Measurements from ENCODE around the gene RAPGEF5.

Gene RAPGEF5

DNA sequence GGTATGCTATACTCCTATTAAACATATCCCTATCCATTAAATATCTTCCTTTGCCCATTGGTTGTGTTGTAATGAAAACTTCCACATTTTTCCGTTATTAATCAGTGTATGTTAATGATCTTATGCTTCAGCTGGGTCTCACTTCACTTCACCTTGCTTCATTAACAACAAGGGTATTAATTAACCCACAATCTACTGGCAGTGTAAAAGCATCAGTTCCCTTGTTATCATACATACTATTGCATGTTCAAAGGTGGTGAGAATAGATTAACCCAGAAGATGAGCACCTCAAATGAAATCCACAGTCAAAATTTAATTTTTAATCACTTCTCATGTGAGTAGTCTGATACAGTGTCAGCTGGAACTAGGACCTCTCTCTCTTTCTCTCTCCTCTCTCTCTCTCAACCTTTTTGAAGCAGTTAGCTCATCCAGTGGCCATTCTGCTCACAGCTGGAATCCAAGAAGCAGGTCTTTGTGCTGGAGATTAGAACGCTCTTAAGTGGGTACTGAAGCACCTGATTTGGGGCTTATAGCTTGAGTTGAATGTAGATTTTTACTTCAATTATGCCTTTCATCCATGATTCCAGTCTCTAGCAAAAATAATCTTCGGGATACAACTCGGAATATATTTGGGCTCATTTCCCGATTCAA is 172.3 kb downstream of the RAPGEF5 start:
- DNase-seq: no peak

DNA sequence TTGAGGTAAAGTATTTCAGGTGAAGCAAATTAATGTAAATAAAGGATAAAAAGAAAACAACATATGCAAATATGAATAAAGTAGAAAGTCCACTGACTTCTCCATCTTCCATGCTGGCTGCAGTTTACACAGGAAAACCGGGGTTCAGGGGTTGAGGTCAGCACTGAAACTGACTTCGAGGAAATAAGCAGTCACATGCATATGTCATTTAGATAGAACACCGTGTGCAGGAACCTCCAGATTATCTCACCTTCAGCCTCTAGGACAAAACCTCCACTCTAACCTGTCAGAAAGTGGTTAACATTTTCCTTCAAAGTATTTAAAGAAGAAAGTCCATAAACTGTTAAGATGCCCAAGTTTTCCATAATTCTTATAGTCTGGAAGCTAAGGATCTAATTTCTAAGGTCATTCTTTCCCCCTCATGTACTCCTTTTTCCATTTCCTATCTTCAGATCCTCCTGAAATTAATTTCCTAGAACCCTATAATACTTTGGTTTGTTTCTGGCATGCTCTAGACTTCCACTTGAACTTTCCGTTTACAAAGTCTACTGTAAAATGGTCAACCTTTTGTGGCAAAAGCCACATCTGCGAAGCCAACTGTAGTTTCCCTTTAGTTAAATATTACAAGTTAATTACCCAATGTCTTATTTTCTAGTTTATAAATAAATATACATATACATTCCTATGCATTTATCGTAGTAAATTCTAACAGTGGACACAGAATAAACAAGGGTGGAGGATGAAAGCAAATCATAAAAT is 173.3 kb downstream of the RAPGEF5 start:
- no peak for DNase-seq

DNA sequence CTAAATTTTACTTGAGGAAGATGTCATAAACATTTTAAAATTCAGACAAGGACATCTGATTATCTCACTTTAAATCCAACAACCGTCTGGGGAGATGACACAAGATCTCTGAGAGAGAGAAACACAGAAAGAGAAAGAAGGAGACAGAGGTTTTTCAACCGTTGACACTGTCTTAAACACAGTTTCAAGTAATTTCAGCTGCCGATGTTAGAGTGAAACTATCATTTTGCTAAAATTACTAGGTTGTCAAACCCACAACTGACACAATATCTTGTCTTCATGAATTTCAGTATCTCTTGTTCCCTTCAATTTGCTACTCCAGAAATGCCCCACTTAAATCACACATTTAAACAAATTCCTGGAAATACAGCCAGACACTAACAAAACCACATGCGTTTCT is 174.8 kb downstream of the RAPGEF5 start:
- DNase-seq: no peak

DNA sequence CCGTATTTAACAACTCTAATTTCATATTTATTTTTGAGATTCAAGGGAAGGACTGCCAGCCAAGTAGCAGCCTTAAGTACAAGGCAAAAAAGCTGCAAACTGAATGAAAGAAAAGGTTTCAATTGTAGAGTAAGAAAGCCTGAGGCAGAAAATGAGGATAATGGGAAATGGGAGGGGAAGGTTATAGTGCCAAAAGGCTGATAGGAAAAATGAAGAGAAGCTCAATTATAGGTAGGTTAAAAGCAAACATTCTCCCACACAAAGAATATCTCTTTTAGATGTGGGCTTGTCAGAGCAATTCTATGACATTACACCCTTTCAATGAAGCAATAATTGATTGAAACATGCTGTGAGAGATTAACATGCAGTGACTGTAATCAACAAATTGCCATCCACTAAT is 175.3 kb downstream of the RAPGEF5 start:
- no peak for DNase-seq

DNA sequence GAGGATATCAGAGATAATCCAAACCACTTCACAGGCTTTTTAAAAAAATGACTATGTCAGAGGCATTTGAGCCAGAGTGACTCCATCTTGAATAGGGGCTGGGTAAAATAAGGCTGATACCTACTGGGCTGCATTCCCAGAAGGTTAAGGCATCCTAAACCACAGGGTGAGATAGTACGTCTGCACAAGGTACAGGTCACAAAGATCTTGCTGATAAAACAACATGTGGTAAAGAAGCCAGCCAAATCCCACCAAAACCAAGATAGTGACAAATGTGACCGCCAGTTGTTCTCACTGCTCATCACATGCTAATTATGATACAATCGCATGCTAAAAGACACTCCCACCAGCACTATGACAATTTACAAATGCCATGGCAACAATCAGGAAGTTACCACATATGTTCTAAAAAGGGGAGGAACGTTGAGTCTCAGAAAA is 177.5 kb downstream of the RAPGEF5 start:
- DNase-seq: no peak

DNA sequence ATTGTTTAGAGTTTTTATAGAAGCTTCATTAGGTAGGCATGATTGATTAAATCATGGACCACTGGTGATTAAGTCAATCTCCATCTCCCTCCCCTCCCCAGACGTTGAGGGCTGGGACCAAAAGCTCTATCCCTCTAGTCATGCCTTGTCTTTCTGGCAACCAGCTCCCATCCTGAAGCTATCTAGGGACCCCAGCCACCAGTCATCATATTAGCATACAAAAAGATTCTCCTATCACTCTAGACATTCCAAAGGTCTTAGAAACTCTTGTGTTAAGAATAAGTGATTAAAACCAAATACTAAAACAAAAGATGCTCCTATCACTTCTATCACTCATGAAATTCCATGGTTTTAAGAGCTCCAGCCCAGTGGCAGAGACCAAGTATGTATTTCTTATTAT is 178.2 kb downstream of the RAPGEF5 start:
- no peak for DNase-seq

DNA sequence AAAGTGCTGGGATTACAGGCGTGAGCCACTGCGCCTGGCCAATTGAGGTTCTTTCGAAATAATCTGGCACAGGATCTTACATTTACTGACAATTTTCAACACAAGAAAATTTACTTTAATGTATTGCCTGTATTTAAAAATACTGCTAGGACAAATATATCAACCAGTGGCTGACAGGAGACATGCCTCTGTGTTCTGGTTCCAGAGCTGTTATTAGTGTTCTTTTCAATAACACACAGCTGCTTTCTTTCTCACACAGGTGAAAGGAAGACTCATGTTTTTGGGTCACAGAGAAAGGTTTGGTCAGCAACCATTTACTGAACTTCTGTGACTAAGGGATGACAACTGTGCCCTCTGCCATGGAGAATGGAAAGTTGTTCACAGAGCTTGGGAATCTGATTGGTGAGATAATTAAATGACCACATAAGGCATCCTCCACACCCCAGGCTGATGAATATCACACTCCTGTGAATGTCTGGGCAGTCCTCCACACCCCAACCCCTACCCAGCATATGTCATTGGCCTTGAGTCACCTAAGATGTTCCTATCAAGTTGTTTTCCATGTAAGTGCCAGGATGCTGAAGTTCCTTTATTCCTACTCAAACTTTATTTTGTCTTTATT is 180.1 kb downstream of the RAPGEF5 start:
- no peak for DNase-seq

DNA sequence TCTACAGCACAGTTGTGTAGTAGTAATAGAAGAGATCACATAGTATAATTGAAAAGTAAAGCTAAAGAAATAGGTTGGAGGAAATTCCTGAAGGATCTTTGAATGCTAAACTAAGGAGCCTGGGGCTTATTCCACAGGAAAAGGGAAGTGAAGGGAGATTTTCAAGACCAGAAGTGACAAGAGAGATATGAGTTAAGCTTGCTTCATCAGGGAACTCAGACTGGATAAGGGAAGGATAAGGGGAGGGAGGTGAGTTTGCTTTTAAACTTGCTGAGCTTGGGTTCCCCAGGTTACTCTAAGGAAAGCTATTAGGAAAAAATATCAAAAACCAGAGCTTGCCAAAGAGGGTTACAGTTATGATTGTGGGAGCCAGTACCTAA is 182.4 kb downstream of the RAPGEF5 start:
- DNase-seq: no peak

DNA sequence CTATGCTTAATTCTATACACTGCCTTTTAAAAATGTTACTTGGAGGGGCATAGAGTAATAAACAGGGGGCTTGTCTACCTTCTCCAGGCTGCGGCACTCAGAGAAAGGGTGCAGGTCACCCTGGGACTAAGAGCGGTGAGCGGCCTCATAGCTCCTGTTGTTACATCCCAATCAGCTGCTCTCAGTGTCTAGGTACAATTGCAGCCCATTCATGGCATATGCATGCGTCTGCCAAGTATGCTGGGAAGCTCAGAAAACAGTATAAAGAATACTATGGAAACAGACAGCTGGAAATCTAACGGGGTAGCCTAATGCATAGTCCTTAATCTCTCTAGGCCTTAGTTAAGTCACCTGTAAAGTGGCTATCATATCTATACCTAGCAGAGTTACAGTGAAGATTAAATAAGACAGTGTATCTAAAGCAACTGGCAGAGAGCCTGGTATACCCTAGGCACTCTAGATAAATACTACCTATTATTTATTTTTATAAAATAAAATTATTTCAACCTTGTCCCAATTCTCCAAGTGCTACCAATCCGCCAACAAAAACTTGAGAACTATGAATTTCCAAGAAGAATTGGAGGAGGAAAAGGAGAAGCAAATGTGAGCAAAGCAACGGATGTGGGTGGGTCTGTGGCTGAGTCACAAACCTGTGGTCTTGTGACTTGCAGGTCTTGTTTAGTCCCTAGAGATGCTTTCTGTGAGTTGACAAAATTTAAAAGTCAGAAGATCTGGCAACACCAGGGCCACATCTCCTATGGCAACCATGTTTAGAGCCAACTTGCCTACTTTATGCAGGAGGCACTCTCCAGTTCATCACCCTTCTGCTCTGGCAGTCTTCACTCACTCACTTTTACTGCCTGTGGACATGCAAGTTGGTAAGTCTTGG is 183.0 kb downstream of the RAPGEF5 start:
- no peak for DNase-seq

DNA sequence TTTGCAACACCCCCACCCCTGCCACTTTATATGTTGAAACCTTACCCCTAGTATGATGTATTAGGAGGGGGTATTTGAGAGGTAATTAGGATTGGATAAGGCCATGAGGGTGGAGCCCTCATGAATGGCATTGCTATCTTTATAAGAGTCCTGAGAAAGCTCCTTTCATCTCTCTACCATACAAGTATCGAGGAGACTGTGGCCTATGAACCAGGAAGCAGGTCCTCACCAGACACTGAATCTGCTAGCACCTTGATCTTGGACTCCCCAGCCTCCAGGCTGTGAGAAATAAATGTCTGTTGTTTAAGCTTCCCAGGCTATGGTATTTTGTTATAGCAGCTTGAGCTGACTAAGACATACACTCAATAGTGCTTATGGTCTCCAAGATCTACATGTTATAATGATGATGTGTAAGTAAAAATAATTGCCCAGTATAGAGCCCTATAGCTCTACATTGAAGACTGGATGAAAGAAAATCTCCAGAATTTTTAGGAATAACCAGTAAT is 188.8 kb downstream of the RAPGEF5 start:
- no peak for DNase-seq

DNA sequence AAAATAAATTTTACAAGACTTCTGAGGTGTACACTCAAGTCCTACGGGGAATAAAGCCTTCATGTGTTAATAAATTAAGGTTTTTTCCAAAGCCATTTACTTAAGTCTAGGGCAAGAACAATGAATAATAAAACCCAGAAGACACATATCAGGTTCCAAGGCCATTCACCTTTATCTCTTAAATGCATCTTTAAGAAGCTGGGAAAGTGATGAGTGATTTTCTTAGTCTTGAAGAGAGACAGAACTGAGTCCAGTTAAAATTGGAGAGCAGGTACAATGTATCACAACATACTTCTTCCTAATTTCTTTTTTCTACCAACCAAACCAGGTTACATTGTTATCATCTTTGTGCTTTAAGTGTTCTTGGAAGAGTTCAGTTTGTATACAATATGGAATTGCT is 189.5 kb downstream of the RAPGEF5 start:
- DNase-seq: no peak

DNA sequence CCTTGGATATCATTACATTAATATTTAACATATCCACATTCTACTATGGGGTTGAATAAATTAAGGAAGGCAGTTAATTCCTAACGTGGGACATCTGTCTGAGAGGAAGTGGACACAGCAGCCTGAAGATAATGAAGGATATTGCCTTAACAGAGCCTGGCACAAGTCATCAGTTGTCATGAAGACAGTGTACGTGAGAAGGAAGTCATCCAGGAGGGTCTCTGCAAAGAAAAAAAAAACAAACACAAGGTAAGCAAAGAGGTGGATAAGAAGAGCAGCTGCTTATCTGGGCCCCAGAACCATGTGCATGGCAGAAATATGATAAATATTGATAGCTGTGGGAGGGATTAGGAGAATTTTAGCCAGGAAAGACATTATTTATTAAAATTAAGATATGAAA is 190.0 kb downstream of the RAPGEF5 start:
- DNase-seq: no peak

DNA sequence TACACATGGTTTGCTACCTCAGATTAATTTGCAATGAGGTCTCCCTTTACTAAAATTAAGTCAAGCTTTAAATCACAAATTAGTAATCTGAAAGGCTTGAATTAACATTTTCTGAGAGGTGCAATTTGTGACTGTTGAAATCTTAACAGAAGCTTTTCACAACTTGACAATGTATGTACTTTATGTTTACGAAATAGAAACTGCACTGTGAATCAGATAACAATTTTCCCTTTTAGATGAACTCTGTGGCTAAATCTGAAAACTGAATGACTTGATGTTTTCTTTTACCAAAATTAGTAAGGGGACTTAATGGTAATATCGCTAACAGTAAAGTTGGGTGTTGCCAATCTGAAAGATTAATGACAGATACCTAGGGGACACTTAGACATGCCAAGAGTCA is 197.6 kb downstream of the RAPGEF5 start:
- DNase-seq: no peak

DNA sequence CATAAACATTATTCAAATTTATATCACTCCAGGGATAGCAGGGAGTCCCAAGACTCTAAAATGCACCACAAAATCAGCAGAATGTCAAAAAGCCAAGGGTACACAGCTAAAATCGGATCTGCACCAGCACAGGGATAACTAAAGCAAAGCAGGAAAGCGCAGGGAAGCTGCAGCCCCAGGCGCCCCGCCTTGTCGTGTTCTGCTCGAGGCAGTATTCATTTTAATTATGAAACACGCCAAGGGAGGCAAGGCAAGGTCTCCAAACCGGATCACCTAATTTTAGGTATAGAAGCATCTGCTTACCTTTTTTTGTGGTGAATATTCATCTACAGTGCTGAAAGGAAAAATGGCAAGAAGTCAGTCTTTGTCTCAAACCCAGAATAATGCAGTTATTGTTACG is 199.4 kb downstream of the RAPGEF5 start:
- no peak for DNase-seq

DNA sequence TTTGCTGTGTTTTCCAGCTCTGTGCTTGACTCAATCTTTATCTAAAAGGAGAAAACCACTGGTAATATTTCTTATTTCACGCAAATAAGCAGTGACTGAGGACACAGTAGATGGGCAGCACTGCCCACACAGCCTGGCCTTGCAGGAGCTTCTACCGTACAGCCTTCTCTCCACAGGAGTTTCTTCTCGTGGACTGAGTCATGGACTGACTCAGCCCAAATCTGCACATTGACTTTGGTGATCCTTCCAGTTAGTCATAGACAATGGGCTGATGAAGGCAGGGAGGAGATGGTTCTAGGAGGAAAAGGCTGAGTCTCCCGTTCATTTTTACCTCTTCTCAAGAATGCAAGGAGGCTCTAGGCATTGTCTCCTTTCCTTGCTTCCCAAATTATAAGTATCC is 200.7 kb downstream of the RAPGEF5 start:
- DNase-seq: no peak

DNA sequence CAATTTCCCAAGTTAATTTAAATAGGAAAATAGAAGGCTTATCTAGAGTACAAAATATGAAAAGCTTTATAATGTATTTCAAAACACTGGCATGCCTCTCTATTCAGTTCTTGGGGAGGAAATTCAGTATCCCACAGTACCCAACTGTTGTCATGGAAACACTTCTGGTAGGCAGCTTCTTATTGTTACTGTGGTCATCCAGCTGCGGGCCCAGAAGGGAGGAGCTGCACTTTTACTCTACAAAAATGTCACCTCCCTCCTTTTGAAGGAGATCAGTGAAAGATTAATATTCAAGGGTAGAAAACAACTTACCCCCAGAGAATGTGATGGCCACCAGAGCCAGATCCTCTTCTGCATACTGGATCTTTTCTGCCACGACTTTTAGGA is 202.8 kb downstream of the RAPGEF5 start:
- no peak for DNase-seq

DNA sequence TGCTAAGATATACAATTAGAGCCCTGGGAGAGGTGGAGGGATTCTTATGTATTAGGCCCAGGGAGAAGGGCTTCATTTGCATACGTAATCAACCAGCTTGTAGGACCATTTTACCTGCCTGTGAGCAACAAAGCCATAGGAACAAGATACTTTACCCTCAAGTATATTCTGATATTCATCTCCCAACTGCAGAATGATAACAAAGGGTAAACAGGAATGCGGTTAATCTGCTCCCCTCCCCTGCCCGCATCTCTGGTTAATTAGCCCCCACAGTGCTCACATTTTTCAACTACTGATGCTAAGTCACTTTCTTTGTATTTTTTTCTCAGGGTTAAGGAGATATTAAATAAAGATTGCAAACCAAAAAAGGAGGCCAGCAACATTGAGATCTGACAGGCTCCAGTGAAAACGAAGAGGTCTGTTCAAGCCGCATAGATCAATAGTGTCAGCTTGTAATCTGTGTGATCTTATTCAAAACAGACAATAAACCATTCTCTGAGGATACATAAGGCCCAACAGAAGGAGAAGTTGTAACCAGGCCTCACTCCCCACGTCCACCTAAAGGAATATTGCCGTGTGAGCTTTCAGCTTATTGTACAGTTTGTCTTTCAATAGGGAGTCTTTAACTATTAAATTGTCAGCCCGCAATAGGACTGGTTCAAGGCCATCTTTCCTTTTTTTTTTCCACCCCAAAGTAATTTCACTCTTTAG is 203.4 kb downstream of the RAPGEF5 start:
- DNase-seq: no peak

DNA sequence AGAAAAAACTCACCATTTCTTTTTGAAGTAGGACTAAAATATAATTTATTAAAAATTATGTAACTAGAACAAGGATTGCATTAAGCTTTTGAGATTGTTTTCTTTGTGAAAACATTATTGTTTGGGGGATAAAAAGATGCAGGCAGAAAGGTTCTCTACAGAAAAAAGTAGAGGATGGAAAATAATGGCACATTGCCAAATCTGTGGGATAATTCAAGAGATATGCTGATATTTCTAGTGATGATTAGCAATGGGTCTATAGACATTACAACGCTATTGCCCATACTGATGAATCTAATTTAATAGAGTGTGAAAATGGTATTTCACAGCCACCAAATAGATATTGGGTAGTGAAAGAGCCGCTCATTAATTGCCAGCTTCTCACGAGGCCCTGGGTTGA is 204.3 kb downstream of the RAPGEF5 start:
- DNase-seq: no peak

DNA sequence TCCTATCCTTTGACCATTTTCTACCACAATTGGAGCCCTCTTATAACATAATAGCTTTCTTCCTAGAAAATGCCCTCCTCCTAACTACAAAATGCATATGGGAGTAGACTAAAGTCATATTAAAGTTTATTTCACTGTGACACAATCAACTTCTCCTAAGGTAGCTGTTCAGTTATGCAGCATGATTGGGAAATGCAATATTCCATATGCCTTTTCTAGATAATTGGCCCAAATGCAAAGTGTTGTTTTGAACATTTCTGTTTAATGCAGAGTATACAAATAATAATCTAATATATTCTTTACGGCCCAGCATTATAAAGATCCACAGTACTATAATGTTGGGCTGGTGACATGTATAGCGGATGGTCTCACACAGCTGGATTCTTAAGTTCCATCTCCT is 205.1 kb downstream of the RAPGEF5 start:
- DNase-seq: no peak

DNA sequence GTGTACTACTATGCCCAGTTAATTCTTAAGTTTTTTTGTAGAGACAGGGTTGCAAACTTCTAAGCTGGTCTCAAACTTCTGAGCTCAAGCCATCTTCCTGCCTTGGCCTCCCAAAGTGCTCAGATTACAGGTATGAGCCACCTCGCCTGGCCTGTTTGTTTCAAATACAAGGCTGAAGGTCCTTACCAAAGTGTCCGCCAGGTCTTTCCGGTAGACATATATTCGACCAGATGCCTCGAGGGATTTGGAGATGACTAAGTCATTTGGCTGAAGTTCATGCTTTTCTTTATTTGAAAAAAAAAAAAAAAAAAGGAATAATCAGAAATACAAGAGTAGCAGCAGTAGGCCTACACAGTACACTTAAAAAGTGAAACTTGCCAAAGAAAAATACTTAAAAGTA is 206.7 kb downstream of the RAPGEF5 start:
- DNase-seq: no peak

DNA sequence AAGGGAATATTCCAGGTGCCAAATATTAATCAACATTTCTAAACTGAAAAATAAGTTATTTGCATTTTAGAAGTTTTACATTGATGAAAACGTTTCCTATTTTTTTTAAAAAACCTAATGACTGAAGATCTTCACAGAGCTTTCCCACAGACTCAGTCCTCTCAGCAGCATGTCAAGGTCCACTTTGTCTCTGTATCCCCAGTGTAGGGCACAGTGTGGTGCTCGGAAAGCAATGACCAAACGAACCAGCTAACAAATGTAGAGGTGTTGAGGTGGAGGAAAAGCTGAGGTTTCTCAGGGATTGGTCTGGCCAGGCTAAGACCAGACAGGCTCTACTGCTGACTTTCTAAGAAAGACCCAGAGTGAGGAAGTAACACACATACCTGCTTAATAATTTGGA is 209.1 kb downstream of the RAPGEF5 start:
- DNase-seq: no peak

DNA sequence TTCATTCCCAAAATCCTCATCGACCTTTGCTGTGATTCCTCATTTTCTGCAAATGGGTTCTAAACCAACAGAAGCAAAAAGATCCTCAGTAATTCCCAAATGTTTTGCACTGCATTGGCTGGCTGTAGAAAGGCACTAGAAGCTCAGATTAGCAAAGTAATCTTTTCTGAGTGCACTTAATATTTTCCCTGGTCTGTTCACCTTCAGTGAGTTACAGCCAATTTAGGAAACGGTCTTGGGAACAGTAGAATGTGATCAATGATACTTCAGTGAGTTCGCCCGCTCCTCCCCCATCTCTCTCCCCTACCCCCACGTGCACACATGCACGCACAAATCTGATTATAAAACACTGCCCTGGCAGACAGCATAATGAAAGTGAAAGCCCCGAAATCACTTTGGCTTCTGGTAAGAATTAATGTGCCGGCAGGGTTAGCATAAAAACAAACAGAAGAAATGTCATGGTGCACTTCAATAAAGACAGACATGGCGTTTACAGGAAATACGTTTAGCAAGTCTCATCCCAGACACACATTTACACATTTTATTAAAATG is 209.9 kb downstream of the RAPGEF5 start:
- DNase-seq: no peak
